GM21367 (cell line): ENCODE data around the gene MYRF.

Experiments used
- ATAC-seq: cut with Tn5 transposase; IDR thresholded peaks from one replicate; pipeline ENCODE4 v1.9.1; 2021; ENCODE audit not compliant: unreplicated experiment

Gene MYRF

DNA sequence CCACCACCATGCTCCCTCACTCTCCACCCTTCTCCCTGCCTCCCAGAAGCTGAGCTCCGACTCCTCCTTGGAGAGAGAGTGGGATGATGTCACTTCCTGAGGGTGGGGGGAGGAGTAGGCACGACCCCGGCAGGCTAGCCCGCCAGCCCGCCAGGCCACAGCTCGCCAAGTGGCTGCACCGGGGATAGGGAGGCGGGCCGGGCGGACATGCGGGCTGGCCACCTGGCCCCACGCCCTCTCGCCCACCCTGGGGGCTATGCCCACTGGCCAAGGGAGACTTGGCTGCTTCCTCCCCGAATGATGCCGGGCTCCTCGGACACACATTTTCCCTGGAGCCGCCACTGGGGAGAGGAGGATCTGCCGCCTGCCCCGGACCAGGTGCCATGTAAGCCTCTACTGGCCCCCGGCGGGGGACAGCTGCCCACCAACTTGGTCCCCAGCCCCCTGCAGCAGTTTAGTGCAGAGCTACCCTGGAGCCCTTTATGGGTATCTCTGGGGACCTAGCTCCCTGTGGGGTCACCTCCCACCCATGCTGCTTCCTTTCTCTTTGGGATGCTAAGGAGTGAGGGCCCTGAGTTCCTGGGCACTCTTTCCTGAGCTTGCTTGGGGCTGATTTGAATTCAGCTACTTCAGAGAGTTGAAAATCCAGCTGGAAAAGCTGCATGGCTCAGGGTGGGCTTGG, 33.7 kb upstream of the MYRF start:
- ATAC-seq = no peak

DNA sequence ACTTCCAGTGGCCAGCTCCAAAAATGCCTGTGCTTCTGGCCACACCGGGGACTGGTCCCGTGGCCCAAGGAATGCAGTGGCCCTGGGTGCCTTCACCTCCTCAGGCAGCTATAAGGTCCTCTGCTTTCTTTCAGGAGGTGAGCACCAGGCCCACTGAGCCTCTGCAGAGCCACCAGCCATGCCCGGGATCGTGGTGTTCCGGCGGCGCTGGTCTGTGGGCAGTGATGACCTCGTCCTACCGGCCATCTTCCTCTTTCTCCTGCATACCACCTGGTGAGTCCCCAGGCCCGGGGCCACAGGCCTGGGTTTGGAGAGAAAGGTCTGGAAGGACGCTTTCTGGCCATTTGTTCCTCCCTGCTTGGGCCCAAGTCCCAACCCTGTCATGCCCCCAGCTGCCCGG, 32.5 kb upstream of the MYRF start:
- ATAC-seq = no peak

DNA sequence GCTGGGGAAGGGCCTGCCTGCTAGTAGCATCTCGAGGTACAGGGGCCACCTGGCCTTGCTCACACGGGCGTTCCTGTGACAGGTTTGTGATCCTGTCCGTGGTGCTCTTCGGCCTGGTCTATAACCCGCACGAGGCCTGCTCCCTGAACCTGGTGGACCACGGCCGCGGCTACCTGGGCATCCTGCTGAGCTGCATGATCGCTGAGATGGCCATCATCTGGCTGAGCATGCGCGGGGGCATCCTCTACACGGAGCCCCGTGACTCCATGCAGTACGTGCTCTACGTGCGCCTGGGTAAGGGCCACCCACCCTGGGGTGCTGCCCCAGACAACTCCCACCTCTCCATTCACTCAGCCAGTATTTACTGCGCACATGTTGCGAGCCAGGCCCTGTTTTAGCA, 31.8 kb upstream of the MYRF start:
- no peak for ATAC-seq

DNA sequence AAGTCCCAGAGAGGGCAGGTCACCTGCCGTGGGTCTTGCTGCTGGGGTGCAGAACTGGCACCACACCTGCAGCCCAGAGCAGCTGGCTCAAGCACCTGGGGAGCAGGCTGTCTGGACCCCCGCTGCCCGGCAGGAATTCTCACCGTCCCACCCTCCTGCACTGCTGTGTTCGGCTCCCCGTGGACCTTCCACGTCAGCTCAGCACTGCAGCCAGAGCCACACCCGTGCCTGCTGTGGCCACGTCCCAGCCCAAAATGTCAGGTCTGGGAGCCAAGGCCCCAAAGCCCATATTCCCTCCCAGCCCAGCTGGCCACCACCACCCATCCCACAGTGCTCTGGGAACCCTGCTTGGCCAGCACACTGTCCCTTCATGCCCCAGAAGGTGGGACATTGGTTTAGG, 28.0 kb upstream of the MYRF start:
- ATAC-seq = no peak

DNA sequence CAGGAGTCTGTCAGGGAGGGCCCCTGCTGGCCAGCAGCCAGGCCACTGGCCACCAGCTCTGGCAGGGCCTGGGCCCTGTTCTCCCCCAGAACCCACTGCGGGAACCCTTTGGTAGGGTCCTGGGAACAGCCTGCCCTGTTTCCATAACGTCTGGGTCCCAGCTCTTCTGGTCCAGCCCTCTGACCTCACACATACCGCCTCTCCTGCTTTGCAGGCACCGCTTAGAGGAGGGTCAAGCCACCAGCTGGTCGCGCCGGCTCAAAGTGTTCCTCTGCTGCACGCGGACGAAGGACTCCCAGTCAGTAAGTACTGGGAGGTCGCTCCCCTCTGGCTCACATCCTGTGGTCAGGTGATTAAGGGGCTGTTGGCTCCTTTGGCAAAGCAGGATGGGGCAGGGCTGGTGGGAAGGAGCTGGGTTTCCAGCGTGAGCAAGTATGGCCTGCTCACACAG, 26.6 kb upstream of the MYRF start:
- ATAC-seq = no peak

DNA sequence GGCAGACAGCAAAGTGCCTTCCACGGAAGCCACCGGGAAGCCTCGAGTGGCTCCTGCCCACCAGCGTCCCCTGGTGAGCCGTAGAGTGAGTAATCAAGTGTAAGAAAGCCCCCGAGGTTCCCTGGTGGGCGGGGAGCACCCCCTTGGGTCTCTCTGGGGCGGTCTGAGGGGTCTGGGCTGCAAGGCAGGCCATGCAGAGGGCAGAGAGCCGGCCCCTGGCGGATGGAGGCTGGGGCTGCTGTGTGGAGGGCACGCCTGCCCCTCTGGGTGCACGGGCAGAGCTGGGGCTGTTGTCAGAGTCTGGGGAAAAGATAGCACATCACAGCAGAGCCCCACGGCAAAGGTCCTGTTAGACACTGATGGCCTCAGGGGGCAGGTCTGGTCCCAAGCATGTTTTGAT, 25.7 kb upstream of the MYRF start:
- no peak for ATAC-seq

DNA sequence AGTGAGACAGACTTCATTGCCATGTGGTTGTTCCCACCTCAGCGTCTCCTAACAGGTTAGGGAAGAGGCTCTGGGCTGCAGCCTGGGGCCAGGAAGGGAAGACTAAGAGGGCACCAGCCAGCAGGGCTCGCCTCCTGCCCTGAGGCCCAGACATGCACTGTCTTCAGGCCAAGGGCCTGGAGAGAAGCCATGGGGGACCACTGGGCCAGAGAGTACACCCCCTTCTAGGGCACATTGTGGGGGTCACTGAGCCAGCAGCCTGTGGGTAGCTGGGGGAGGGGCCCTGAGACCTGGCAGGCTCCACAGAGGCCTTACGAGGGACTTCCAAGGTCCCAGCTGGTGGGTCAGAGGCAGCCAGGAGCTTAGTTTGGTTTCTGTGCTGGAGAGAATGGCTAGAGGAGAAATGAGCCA, 25.0 kb upstream of the MYRF start:
- no peak for ATAC-seq

DNA sequence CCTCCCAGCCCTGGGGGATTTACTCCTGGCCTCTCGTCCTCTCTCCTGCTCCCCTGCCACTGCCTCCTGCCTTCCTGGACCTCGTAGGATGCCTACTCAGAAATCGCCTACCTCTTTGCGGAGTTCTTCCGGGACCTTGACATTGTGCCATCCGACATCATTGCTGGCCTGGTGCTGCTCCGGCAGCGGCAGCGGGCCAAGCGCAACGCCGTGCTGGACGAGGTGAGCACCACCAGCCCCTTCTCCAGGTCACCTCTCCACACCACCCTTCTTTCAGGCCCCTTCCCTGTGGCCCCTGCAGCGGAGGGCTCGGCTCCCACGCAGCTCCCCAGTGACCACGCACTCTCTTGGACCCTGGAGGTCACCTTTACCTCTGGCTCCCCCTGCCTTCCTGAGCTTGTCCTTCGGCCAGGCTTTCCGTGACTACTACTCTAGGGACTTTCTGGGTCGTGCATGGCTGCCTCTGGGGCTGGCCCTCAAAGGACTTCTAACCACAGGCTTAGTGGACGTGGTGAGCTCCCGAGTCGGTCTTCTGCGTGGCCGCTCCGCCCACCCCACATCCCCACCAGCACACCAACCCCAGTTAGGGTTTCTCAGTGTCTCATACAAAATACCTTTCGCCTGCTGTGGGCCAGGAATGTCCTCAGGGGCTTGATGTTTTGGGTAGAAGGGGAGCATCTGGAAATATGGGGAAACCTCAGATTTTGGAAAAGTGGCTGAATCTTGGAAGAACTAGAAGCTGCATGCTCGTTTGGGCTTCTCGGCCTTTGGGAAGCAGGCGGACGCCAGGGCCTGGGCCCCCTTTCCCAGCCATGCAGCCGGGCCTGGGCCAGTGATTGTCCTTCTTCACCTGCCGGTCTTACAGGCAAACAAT, 24.1 kb upstream of the MYRF start:
- no peak for ATAC-seq

DNA sequence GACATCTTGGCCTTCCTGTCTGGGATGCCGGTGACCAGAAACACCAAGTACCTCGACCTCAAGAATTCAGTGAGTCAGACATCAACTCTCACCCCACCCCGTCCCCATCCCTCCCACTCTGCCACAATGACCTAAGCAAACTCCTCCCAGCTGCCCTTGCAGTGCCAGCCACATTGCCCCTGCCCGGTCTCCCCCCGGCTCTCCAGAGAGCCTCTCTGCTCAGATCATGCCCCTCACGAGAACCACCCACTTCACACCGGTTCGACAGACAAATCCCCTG, 23.6 kb upstream of the MYRF start:
- ATAC-seq = no peak

DNA sequence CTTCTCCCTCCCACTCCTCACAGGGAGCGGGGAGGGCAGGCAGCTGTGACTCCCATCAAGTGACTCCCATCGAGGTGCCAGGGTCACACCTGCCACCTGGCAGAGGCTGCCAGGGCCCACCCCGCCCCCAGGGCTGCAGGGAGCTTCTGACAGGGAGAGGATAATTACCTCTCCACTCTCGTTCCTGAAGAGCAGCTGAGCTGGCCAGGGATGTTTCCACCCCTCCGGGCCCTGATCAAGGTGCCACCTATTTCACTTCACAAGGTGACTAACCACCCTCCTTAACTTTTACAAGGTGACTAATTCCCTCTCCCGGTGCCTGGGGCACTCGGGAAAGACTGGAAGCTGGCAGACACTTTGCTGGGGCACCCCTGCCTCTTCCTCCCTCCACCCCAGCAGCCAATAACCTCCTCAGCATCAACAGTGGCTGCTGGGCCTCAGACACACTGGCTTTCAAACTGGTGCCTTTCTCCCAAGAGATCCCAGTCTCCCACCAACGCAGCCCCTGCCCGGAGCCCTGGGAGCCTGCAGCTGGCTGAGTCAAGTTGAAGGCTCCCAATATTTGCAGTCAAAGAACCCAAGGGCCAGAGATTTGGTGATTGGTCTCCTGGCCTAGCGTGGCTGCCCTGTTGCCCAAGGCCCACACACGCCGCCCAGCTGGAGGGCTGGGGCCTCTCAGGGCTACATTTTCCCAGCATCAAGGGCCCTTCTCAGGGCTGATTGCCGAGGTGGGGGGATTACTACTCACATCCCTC, 22.0 kb upstream of the MYRF start:
- ATAC-seq = no peak

DNA sequence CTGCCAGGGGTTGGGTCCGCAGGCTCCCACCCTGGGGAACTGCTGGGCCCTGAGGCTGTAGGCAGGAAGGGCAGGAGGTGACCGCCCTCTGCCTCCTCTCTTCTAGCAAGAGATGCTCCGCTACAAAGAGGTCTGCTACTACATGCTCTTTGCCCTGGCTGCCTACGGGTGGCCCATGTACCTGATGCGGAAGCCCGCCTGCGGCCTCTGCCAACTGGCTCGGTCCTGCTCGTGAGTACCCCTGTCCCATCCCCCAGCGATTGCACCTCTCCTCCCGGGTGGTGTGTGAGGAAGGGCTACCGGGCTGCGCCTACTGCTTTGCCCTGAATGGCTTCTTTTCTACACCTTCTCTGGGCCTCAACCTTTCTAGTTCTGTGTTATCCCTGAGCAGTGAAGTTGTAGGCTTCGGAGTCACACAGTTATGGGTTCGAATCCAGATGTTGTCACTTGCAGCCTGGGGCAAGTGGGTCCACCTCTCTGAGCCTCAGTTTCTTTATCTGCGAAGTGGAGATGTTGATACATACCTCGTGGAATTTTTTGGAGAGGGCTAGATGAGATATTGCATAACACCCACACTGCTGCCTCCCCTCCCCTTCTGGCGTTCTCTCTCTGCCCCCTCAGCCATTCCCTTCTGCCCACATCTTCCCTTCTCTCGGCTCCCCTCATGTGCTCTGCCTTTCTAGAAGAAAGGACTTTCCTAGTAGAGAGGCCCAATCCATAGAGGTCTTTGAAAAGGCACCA, 21.1 kb upstream of the MYRF start:
- no peak for ATAC-seq

DNA sequence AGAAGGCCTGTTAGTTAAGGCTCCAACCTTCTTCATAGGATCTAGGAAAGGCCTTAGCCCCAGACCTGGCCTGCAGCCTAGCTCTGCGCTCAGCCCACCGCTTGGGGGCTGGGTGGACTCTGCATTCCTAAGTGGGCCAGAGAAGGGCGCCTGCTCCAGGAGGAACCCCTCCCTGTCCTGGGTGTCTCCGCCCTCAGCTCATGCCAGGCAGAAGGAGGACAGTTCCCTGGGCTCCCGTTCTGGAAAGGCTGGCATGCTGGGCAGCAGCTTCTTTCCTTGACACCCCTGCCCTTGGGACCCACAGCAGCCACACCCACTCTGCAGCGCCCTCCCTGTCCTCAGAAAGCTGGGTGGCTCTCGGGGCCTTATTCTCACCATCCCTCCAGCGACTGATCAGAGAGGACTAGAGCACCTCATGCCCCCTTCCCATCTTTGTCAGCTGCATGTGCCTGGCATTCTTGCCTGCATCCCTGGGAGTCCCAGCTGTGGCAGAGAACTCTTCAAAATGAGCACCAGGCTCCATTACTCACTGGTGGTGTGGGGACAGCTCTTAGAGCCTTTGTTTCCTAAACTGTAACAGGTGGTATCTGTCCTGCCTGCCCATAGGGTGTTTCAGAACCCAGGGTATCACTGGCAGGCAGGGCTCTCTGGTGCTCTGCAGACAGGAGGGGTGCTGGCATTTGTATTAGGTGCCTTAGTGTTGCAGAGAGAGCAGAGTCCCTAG, 20.3 kb upstream of the MYRF start:
- no peak for ATAC-seq

DNA sequence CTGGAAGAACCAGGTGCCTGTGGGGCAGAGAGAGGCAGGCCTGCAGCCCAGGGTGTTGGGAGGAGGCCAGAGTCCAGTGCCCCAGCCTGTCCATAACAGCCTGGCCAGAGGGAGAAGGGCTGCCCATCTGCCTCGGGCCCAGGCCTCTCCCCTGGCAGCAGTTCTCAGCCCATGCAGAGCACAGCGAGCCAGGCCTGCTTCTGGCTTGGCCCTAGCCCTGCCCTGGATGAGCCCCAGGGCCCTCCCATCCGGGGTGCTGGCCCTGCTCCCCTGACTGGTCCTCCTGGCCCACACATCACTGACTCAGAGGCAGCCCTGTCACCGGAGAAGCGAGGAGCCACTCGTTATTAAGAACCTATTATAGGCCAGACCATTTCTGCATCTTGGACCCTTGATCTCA, 19.7 kb upstream of the MYRF start:
- no peak for ATAC-seq

DNA sequence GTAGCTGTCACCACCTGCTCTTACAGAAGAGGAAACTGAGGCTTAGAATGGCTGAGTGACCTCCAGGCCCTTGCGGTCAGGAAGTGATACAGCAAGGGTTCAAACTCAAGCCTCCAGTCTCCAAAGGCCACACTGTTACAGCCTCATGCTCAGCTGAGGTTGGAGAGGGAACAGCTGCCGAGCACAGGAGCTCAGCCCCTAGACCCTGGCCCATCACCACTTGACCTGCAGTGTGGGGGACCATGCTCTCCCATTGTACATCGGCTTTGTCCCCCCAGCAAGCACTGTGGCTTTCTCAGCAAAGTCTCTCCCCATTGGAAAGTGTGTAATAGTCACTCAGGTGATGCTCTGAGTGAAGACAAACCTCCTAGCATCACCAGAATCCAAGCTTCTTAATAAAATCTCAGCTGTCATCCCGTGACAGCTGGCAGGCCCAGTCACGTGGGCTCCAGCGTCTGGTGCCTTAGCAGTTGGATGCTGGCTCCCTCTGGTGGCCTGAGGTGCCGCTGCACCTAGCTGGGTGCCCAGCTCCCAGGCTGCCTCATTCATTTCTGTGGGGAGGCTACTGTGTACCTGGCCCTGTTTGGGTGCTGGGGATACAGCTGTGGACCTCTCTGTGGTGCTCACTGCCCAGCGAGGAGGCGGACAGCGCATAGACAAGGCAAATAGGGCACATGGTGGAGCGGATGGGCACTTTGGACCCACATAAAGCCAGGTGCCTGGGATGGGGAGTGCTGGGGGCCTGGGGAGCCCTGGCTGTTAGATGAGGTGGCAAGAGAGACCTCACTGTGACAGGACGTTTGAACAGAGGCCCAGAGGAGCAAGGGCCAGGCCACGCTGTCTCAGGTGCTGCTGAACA, 19.1 kb upstream of the MYRF start:
- ATAC-seq = peak; percentile 56

DNA sequence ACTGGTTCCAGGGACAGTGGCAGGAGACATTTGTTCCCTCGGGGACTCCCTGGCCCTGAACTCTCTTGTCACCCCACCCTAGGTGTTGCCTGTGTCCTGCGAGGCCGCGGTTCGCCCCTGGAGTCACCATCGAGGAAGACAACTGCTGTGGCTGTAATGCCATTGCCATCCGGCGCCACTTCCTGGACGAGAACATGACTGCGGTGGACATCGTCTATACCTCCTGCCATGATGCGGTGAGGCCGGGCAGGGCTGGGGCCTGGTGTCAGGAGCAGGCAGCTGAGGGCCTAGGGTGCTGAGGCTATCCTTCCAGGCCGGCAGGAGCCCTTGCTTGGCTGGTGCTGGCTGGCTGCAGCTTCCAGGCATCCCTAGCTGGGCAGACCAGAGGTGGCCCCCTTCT, 17.7 kb upstream of the MYRF start:
- no peak for ATAC-seq

DNA sequence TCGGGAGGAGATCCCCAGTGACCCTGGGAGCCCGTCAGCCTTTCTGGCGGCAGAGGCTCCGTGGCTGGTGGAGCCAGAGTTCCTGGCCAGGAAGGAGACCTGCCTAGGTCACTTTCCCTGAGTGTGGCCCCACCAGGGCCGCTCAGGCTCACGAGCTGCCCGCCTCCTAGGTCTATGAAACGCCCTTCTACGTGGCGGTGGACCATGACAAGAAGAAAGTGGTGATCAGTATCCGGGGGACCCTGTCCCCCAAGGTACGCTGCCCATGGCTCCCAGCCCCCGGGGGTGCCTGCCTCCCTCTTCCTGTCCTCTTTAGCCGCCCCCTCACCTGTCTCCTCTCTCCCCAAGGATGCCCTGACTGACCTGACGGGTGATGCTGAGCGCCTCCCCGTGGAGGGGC, 17.0 kb upstream of the MYRF start:
- no peak for ATAC-seq

DNA sequence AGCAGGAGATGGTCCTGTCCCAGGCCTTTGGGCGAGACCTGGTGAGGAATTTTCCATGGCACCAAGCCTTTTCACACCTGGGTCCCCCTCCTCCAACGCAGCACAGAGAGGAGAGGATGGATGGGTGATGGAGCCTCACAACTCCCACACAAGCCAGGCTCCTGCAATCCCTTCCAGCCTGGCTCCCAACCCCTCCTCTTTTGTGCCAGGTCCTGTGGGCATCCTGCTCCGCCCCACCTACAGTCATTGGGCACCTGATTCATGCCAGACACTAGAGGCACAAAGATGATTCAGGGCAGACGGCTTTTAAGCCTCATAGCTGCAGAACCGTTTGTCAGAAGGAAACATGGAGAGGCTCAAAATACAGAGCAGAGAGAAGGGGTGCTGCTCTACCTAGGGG, 16.1 kb upstream of the MYRF start:
- no peak for ATAC-seq

DNA sequence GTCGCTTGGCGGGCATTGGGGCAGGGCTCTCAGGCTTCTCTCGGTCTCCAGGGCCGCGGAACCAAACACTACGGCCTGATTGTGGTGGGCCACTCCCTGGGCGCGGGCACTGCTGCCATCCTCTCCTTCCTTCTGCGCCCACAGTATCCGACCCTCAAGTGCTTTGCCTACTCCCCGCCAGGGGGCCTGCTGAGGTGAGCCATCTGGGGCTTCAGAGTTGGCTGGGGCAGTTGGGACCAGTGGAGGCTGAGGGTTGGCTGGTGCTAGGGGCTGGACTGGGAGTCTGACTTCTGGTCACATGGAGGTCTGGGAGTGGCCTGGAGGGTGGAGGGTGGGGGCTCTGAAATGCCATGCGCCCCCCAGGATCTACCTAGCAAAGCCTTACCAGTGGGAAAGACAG, 15.3 kb upstream of the MYRF start:
- ATAC-seq = no peak

DNA sequence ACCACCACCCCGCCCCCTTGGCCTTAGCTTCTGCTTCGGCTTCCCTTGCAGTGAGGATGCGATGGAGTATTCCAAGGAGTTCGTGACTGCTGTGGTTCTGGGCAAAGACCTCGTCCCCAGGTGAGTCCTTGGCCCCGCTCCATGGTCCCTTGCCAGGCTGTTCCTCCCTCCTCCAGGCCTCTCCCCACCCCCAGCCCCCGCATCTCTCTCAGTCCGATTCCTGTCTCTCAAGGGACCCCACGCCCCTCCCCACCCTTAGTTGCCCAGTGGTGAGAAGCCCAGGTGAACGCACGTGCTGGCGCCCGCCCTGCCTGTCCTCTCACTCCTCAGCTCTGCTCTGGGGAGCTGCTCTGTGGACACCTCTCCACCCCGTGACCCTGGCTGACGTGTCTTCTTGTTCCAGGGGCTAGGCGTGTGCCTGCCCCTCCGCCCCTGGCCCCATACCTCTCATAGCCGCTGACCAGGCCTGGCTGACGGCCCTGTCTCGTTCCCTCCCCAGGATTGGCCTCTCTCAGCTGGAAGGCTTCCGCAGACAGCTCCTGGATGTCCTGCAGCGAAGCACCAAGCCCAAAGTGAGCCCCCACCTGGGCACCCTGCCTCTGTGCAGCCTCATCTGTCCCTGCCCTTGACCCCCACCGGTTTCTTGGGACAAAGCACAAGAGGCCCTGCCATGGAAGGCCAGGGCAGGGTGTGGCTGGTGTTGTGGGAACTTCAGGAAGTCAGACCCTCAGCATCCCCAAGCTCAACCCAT, 14.6 kb upstream of the MYRF start:
- no peak for ATAC-seq
